ENCODE results near the gene SLC1A2.
"Not testable (repeated sequence)": the region's sequence is repeated elsewhere in the genome, so short reads cannot be mapped to it uniquely, and the experiment has no call there.

Gene SLC1A2

GRCh38 chr11:35241531-35241930 lies 177.8 kb downstream of the SLC1A2 start:
- no peak for DNase-seq (ENCODE audit: low read depth)

DNA sequence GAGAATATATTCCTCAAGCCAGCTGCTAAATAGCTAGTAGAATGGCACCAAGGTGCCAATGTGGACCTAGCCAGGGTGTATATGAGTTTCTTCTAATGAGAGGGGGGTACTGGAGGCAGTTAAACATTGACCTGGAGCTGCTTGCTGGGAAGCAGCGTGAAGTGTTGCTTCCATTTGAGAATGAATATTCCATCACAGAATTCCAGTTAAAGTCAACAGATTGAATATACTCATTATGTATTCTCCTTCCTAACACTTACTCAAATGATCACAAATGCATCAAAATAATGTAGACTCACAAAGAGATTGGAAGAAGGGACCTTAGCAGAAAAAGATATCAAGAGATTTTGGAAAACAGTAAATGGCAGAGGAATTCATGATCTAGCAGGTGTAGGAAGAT lies 178.3 kb downstream of the SLC1A2 start:
- no peak for DNase-seq (ENCODE audit: low read depth)

DNA sequence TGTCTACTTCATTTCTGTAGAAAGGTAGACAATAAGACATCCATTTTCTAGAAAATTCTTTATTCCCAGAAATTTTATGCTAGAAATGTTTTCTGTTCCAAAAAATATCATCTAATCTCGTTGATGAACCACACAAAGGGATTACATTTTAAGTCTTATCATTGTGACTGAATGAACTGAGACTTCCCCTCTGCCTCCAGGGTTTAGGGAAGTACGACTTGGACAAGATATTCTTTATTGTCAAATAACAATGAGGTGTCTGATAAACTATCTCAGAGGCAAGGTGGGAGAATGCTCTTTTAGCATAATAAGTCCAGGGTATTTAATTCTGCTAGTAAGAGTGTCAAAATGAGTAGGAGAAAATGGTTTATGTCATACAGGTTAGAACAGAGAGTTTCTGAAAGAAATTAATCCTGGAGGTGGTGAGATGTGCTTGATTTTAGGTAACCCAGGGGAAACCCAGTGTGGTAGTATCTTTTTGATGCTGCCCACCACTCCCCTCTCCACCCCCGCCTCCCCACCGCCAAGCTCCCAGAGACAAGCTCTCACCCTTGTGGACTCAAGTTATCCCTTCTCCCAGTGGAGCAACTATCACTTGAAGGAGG lies 179.8 kb downstream of the SLC1A2 start:
- DNase-seq (ENCODE audit: low read depth) = no peak

DNA sequence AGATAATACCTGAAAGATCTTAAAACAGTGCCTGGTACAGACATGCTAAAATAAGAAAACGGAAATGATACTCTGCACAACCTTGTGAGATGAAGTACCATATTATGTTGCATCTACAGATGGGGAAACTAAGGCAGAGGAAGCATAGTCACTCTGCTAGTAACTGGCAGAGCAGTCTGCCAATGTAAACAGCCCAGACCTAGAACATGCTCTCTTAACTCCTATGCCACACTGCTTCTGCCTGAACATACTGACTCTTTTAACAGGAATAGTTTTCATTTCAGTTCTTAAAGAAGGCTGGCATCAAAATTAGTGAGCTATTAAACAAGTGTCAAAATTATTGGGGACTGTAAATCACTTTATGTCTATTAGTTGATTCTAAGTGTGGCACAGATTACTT lies 180.5 kb downstream of the SLC1A2 start:
- DNase-seq (ENCODE audit: low read depth) = no peak

- no peak for DNase-seq (ENCODE audit: low read depth)
These were observed 181.3 kb downstream of the SLC1A2 start for GRCh38 chr11:35237860-35238715.

DNA sequence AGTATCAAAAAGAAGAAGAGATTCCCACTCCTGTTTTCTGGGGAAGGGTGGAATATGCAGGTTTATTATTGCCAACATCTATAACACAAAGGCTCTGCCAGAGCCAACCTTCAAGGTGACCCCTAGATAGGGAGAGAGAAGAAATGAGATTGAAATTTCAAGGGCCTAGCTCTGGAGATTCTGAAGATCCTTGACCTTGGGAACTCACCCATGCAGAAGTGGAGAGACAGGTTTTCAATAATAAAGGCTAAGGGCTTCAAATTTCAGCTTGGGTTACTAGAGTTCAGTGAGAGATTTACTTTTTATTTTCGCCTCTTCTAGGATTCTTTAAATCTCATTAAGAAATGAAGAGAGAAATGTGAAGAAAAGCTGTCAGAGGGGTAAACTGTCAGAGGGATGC lies 182.0 kb downstream of the SLC1A2 start:
- no peak for DNase-seq (ENCODE audit: low read depth)

DNA sequence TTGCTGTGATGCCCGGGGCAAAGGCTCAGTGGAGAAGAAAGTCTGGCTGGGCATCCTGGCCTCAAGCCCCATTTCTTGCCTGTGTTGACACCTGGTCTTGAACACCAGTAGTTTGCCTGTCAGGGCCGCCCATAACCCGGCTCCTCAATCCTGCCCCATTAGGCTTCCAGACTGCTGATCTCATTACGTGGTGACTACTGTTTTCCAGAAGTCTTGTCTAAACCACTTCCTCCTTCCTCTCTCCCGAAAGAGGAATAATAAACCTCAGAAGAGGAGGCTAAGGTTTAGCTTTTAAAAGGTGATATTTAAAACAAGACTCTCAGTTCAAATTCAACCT lies 182.7 kb downstream of the SLC1A2 start:
- no peak for DNase-seq (ENCODE audit: low read depth)

DNA sequence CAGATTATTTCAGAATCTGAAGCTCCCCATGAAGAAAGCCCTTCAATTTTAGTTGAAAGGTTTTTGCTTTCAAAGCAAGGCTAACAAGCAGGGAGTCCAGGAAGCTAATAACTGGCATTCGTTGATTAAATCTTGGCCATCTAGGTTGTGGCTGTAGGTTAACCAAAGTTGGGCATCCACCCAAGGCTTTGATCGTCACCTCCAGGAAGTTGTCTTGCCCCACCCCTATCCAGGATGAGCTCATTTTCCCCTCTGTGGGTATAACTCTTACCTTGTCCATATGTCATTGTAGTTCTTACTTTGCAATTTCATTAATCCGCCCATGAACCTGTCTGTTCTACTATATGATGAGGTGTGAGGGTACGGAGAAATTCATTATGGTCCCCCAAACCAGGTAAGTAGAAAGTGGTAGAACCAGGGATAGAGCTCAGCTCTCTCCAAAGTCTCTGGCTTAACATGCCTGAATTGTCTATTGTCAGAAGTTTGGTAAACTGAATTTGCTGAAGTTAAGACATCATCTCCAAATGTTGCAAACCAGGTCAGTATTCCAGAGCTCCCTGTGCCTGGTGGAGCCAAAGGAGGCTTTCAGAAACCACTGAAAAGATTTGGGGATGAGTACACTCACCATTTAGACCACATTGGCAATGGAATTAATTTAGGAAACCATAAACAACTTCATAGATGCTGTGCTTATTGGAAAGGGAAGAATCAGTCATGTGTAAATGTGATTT lies 183.3 kb downstream of the SLC1A2 start:
- DNase-seq (ENCODE audit: low read depth) = peak; percentile 26

- DNase-seq (ENCODE audit: low read depth) = no peak
These were observed 183.9 kb downstream of the SLC1A2 start for GRCh38 chr11:35235498-35235897.

DNA sequence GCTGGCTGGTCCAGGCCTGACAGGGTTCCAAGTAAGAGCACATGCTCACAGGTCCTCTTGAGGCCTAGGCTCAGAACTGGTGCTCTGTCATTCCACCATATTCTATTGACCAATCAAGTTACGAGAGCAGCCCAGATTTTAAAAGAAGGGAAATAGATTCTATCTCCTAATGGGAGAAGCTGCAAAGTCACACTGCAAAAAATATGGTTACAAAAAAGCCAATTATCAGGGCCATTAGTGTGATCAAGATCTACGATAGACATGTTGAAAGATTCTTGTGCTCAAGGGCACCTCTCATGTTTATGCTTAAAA lies 184.2 kb downstream of the SLC1A2 start:
- DNase-seq (ENCODE audit: low read depth) = no peak

DNA sequence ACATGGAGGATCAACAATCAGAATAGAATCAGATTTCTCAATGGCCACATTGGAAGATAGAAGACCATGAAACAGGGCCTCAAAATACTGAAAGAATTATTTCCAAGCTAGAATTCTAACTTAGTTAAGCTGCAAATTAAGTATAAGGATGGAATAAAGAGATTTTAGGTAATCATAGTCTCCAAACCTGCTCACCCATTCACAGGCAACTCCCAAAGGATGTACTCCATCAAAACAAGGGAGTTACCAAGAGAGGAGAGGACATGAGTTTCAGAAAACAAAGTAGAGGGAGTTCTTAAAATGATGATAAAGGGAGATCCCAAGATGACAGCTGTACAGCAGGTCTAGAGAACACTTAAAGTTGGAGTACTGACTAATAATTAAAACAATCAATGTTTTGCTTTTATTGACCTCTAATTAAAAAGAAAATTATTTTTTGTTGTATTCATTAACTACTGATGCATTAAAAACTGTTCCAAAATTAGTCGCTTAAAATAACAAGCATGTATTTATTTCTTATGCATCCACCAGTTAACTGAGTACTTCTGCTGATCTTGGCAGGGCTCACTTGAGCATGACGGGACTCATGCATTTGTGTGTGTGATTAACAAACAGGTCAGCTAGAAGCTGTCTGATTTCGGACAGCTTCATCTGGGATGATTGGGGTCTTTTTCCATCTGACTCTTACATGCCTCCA lies 184.8 kb downstream of the SLC1A2 start:
- DNase-seq (ENCODE audit: low read depth) = no peak

GRCh38 chr11:35233518-35233917 lies 185.8 kb downstream of the SLC1A2 start:
- no peak for DNase-seq (ENCODE audit: low read depth)

GRCh38 chr11:35232891-35233330 lies 186.4 kb downstream of the SLC1A2 start:
- no peak for DNase-seq (ENCODE audit: low read depth)

DNA sequence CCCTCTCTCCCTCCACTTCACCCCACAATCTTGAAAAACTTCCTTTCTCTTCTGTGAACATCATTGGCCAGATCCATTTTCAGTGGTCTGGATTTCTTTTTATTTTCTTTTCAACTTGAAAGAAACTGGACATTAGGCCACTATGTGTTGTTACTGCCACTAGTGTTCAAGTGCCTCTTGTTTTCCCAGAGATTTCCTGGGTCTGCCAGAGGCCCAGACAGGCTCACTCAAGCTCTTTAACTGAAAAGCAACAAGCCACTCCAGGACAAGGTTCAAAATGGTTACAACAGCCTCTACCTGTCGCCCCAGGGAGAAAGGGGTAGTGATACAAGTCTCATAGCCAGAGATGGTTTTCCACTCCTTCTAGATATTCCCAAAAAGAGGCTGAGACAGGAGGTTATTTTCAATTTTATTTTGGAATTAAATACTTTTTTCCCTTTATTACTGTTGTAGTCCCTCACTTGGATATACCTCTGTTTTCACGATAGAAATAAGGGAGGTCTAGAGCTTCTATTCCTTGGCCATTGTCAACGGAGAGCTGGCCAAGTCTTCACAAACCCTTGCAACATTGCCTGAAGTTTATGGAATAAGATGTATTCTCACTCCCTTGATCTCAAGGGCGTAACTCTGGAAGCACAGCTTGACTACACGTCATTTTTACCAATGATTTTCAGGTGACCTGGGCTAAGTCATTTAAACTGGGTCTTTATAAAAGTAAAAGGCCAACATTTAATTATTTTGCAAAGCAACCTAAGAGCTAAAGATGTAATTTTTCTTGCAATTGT lies 188.1 kb downstream of the SLC1A2 start:
- no peak for DNase-seq (ENCODE audit: low read depth)

GRCh38 chr11:35230388-35230787 lies 189.0 kb downstream of the SLC1A2 start:
- DNase-seq (ENCODE audit: low read depth) = no peak

DNA sequence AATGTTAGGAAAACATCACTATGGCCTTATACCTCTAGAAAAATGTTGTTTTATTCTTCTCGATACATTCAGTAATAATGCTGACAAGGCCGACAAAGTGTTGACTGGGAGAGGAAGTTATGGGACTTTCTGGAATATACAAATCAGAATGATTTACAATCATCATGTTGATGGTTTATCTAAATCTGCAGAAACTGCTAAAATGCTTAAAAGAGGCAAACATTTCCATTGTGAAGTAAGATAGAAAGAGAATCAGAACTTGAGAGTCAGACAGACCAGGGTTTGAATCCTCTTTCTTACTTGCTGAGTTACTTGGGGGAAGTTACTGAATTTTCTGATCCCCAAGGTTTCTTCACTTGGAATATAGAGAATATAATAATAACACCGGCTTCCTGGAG lies 191.0 kb downstream of the SLC1A2 start:
- DNase-seq (ENCODE audit: low read depth) = no peak

DNA sequence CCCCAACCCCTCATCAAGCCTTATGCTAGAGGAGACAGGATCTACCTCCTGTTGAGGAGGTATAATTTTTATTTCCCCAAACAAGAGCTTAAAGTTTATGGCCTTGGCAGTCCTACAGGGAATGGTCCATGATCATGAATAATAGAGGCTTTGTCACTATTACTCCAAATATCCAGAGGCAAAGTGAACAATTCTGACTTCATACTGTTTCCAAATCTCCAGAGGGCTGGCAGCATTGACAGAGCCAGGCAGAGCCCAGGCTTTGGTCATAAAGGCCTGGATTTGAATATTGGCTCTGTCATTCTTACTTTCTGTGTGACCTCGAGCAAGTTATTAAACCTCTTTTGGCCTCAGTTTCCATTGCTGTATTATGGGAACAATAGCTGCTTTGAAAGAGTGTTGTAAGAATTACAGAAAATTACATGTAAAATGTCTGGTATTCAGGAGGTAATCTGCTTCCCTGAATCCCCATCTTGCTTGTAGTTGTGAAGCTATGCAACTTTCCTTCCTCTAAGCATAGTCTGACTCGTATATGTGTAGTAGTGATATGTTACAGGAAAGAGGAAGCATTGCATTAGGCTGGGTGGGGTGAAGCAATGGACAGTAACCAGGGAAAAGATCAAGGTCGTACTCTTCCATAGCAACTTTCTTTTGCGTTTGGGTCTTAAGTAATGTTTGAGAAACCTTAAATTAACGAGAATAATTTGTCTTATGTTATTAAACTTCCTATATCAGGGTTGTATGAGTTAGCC lies 191.6 kb downstream of the SLC1A2 start:
- no peak for DNase-seq (ENCODE audit: low read depth)

- not testable (repeated sequence) for DNase-seq (ENCODE audit: low read depth)
These were observed 192.6 kb downstream of the SLC1A2 start for GRCh38 chr11:35226756-35227155.

GRCh38 chr11:35225946-35226520 lies 193.3 kb downstream of the SLC1A2 start:
- DNase-seq (ENCODE audit: low read depth) = no peak

DNA sequence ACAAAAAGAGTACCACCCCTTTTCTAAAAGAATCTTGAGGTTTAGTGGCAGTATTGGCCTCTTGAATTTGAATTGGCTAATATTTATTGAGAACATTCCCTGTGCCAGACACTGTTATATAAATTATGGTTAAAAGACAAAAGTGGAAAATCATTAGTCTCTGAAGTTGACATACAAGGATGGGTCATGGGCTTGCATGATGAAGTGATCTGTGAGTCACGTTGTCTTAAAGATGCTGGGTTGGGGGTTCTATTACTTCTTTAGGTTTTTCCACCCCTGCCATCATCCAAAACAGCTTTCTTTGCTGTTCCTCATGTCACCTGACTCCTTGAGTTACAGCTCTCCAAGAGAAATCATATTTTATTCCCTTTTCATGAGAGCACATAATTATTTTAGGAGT lies 195.4 kb downstream of the SLC1A2 start:
- DNase-seq (ENCODE audit: low read depth) = no peak

GRCh38 chr11:35223371-35223796 lies 196.0 kb downstream of the SLC1A2 start:
- no peak for DNase-seq (ENCODE audit: low read depth)
